WTC11 (cell line): ENCODE measurements around the gene USP4.

ENCODE experiments used
- ATF2 ChIP-seq: sonication (generic); formaldehyde crosslinking; IDR thresholded peaks from 2 replicates; pipeline ENCODE4 v1.8.1; 2022; ENCODE audit warnings: low read depth, missing genetic modification reagents, borderline replicate concordance
- ATF6 ChIP-seq: sonication (generic); formaldehyde crosslinking; IDR thresholded peaks from 2 replicates; pipeline ENCODE4 v1.8.1; 2023; ENCODE audit warnings: mild to moderate bottlenecking, missing genetic modification reagents
- CTCF ChIP-seq: fragments of 200-600 bp; IDR thresholded peaks from 2 replicates; pipeline ENCODE4 v1.8.0; 2022; ENCODE audit warnings: antibody characterized with exemption
- E2F4 ChIP-seq: sonication (generic); formaldehyde crosslinking; IDR thresholded peaks from 2 replicates; pipeline ENCODE4 v1.8.1; 2022; ENCODE audit warnings: low read depth, mild to moderate bottlenecking, moderate library complexity, missing genetic modification reagents, borderline replicate concordance
- KAT7 ChIP-seq: sonication (generic); formaldehyde crosslinking; IDR thresholded peaks from 2 replicates; pipeline ENCODE4 v1.8.1; 2023; ENCODE audit warnings: missing genetic modification reagents, mild to moderate bottlenecking, borderline replicate concordance
- NFYB ChIP-seq: sonication (generic); formaldehyde crosslinking; conservative IDR thresholded peaks from 2 replicates; pipeline ENCODE4 v1.8.0; 2022; ENCODE audit warnings: low read depth, missing genetic modification reagents
- STAT6 ChIP-seq: sonication (generic); formaldehyde crosslinking; conservative IDR thresholded peaks from 2 replicates; pipeline ENCODE4 v1.8.1; 2023; ENCODE audit warnings: mild to moderate bottlenecking, low read depth, missing genetic modification reagents, moderate library complexity
- TCF7 ChIP-seq: sonication (generic); formaldehyde crosslinking; IDR thresholded peaks from 2 replicates; pipeline ENCODE4 v1.8.0; 2022; ENCODE audit warnings: mild to moderate bottlenecking, low read depth, missing genetic modification reagents, moderate library complexity
- USF2 ChIP-seq: sonication (generic); formaldehyde crosslinking; IDR thresholded peaks from 2 replicates; pipeline ENCODE4 v1.8.1; 2023; ENCODE audit warnings: mild to moderate bottlenecking, missing genetic modification reagents, moderate library complexity
- ZBTB43 ChIP-seq: sonication (generic); formaldehyde crosslinking; IDR thresholded peaks from 2 replicates; pipeline ENCODE4 v1.8.1; 2023; ENCODE audit warnings: mild to moderate bottlenecking, missing genetic modification reagents

GRCh38 chr3:49346797-49347251 is 7.0 kb upstream of the USP4 start:
- TF ChIP-seq CTCF (no peak), TCF7 (no peak), NFYB (no peak), USF2 (CRISPR knock-in tag) (no peak), ATF6 (CRISPR knock-in tag) (no peak), KAT7 (CRISPR knock-in tag) (no peak), STAT6 (no peak), E2F4 (CRISPR knock-in tag) (no peak), ATF2 (CRISPR knock-in tag) (no peak), ZBTB43 (no peak)
